H1 (cell line): ENCODE results near the gene PSMD12. TPM values are rescaled to one million over a fixed set of nuclear protein-coding genes. Genes with fewer than 3 reads are reported as not detected.

Source experiments
- CTCF ChIA-PET: fragments of 300-600 bp; sonication (Branson Sonifier 250); formaldehyde crosslinking; loops from one replicate; lab custom pipeline; 2021; ENCODE audit not compliant: partially characterized antibody; lab: Charles Lee
- POLR2A ChIA-PET: fragments of 300-600 bp; sonication (Branson Sonifier 250); formaldehyde crosslinking; loops from one replicate; lab custom pipeline; 2021; ENCODE audit warnings: inconsistent platforms; ENCODE audit not compliant: partially characterized antibody; lab: Charles Lee
- DNase-seq, 2 experiments: peaks; one replicate each; pipeline versions ENCODE4 v3.0.0 to v3.0.0-alpha.2; 2010 to 2022; ENCODE audit warnings: low spot score in 2 of 2, low read depth in 1 of 2, mixed read lengths in 1 of 2
- FAIRE-seq: peaks from 2 replicates; lab custom pipeline; 2011; peaks lifted over from hg19 to GRCh38; lab: Jason Lieb, UNC
- H2AFZ ChIP-seq: 2 replicates; pipeline ENCODE4 v1.8.1; 2012; ENCODE audit warnings: low read length, inconsistent platforms
- H2AK5ac ChIP-seq: 2 replicates; pipeline ENCODE4 v1.6.1; 2013; ENCODE audit warnings: low read depth, low read length
- H2BK120ac ChIP-seq: replicated peaks from 2 replicates; pipeline ENCODE3; 2013; ENCODE audit warnings: low read depth, low read length, inconsistent platforms
- H2BK12ac ChIP-seq: 2 replicates; pipeline ENCODE4 v1.6.1; 2013; ENCODE audit warnings: low read depth, low read length
- H2BK15ac ChIP-seq: 2 replicates; pipeline ENCODE4 v1.6.1; 2013; ENCODE audit warnings: low read length
- H2BK20ac ChIP-seq: 2 replicates; pipeline ENCODE4 v1.6.1; 2013; ENCODE audit warnings: low read length
- H2BK5ac ChIP-seq: 2 replicates; pipeline ENCODE4 v1.6.1; 2013; ENCODE audit warnings: low read depth, low read length
- H3K14ac ChIP-seq: 2 replicates; pipeline ENCODE4 v1.6.1; 2013; ENCODE audit warnings: inconsistent platforms; ENCODE audit not compliant: insufficient read length
- H3K18ac ChIP-seq: 2 replicates; pipeline ENCODE4 v1.6.1; 2013; ENCODE audit warnings: low read length; ENCODE audit errors: extremely low read depth
- H3K23ac ChIP-seq: 2 replicates; pipeline ENCODE4 v1.6.1; 2013; ENCODE audit warnings: inconsistent platforms; ENCODE audit not compliant: insufficient read length
- H3K23me2 ChIP-seq: 2 replicates; pipeline ENCODE4 v1.6.1; 2013; ENCODE audit warnings: low read depth, low read length
- H3K27ac ChIP-seq: 2 replicates; pipeline ENCODE4 v1.6.1; 2011; ENCODE audit warnings: low read depth, low read length, inconsistent platforms
- H3K27me3 ChIP-seq, 4 experiments: replicated peaks in 1 of 4; 1 replicate in 1 of 4; 2 replicates in 3 of 4; pipeline versions ENCODE4 v1.6.1 to v1.8.1; 2011 to 2013; ENCODE audit warnings: low read length in 3 of 4, mild to moderate bottlenecking in 3 of 4, inconsistent platforms in 2 of 4, mixed read lengths in 2 of 4, moderate library complexity in 1 of 4; ENCODE audit not compliant: control insufficient read depth in 3 of 4, insufficient read depth in 3 of 4; ENCODE audit errors: extremely low read depth in 1 of 4
- H3K36me3 ChIP-seq, 4 experiments: 2 replicates each; pipeline versions ENCODE4 v1.6.1 to v1.8.1; 2011 to 2013; ENCODE audit warnings: mild to moderate bottlenecking in 4 of 4, low read length in 3 of 4, moderate library complexity in 2 of 4, control low read depth in 1 of 4, inconsistent platforms in 1 of 4; ENCODE audit not compliant: insufficient read depth in 4 of 4, control insufficient read depth in 2 of 4
- H3K4ac ChIP-seq: replicated peaks from 2 replicates; pipeline ENCODE3; 2013; ENCODE audit warnings: low read length, low read depth, mixed read lengths, inconsistent platforms; ENCODE audit not compliant: insufficient read length
- H3K4me1 ChIP-seq, 4 experiments: replicated peaks in 1 of 4; 1 replicate in 1 of 4; 2 replicates in 3 of 4; pipeline versions ENCODE4 v1.6.1 to v1.8.1; 2011 to 2013; ENCODE audit warnings: low read length in 3 of 4, inconsistent platforms in 2 of 4, mixed read lengths in 1 of 4; ENCODE audit not compliant: insufficient read depth in 4 of 4, control insufficient read depth in 3 of 4
- H3K4me2 ChIP-seq, 2 experiments: 2 replicates each; pipeline versions ENCODE4 v1.6.1 to v1.8.1; 2011 to 2013; ENCODE audit warnings: low read depth in 2 of 2, low read length in 2 of 2, control low read depth in 1 of 2, inconsistent platforms in 1 of 2, mild to moderate bottlenecking in 1 of 2; ENCODE audit not compliant: insufficient read depth in 1 of 2
- H3K4me3 ChIP-seq, 4 experiments: fragments of 200-600, 300-600 bp in 1 of 4; sonication (generic), shearing (Covaris generic), sonication (Bioruptor Twin) in 1 of 4; 2 replicates each; pipeline versions ENCODE4 v1.5.1 to v1.8.1; 2011 to 2016; ENCODE audit warnings: low read length in 4 of 4, low read depth in 3 of 4, control low read depth in 2 of 4, inconsistent platforms in 2 of 4, mild to moderate bottlenecking in 2 of 4, mixed read lengths in 1 of 4, moderate library complexity in 1 of 4; ENCODE audit not compliant: insufficient read depth in 2 of 4; ENCODE audit errors: extremely low read depth in 1 of 4
- H3K56ac ChIP-seq: replicated peaks from 2 replicates; pipeline ENCODE3; 2013; ENCODE audit warnings: low read depth, mild to moderate bottlenecking, mixed read lengths, low read length, inconsistent platforms; ENCODE audit not compliant: insufficient read length
- H3K79me1 ChIP-seq: 2 replicates; pipeline ENCODE4 v1.6.1; 2013; ENCODE audit warnings: low read depth, low read length, control low read depth
- H3K79me2 ChIP-seq, 2 experiments: 2 replicates each; pipeline versions ENCODE4 v1.6.1 to v1.8.1; 2012 to 2013; ENCODE audit warnings: low read length in 2 of 2, mild to moderate bottlenecking in 2 of 2, inconsistent platforms in 1 of 2; ENCODE audit not compliant: insufficient read depth in 2 of 2, control insufficient read depth in 1 of 2
- H3K9ac ChIP-seq, 4 experiments: replicated peaks in 1 of 4; 1 replicate in 1 of 4; 2 replicates in 3 of 4; pipeline versions ENCODE4 v1.6.1 to v1.8.1; 2011 to 2013; ENCODE audit warnings: low read depth in 3 of 4, low read length in 3 of 4, control low read depth in 2 of 4, mild to moderate bottlenecking in 2 of 4, moderate library complexity in 2 of 4, inconsistent platforms in 1 of 4; ENCODE audit errors: extremely low read depth in 1 of 4
- H3K9me3 ChIP-seq, 2 experiments: 2 replicates each; pipeline versions ENCODE4 v1.6.1 to v1.8.1; 2012 to 2013; ENCODE audit warnings: mild to moderate bottlenecking in 2 of 2, moderate library complexity in 2 of 2, control low read depth in 1 of 2, inconsistent platforms in 1 of 2, low read depth in 1 of 2, low read length in 1 of 2, mixed read lengths in 1 of 2; ENCODE audit not compliant: insufficient read depth in 2 of 2
- H4K20me1 ChIP-seq, 2 experiments: replicated peaks in 1 of 2; 2 replicates each; pipeline versions ENCODE3 to v1.8.1; 2011 to 2013; ENCODE audit warnings: inconsistent platforms in 2 of 2, low read length in 2 of 2, mild to moderate bottlenecking in 1 of 2; ENCODE audit not compliant: insufficient read depth in 2 of 2, control insufficient read depth in 1 of 2
- H4K5ac ChIP-seq: 2 replicates; pipeline ENCODE4 v1.6.1; 2013; ENCODE audit warnings: low read length, low read depth, mixed read lengths, inconsistent platforms; ENCODE audit not compliant: insufficient read length
- H4K8ac ChIP-seq: 2 replicates; pipeline ENCODE4 v1.8.0; 2013; ENCODE audit warnings: mild to moderate bottlenecking, moderate library complexity, low read length, inconsistent platforms; ENCODE audit not compliant: insufficient read depth; ENCODE audit errors: extremely low read depth
- H4K91ac ChIP-seq: replicated peaks from 2 replicates; pipeline ENCODE3; 2013; ENCODE audit warnings: low read length, mixed read lengths, inconsistent platforms; ENCODE audit not compliant: insufficient read length
- ATF3 ChIP-seq: IDR thresholded peaks from 2 replicates; pipeline ENCODE4 v1.6.1; 2011; ENCODE audit warnings: low read depth, mild to moderate bottlenecking, low read length; ENCODE audit not compliant: insufficient read depth
- BACH1 ChIP-seq: IDR thresholded peaks from 2 replicates; pipeline ENCODE4 v1.6.1; 2012; ENCODE audit warnings: low read length, improper control_type of control experiment
- BCL11A ChIP-seq, 2 experiments: IDR thresholded peaks; one replicate each; pipeline ENCODE4 v1.6.1; 2011; ENCODE audit warnings: low read depth in 2 of 2, low read length in 2 of 2, mild to moderate bottlenecking in 2 of 2
- CHD2 ChIP-seq: IDR thresholded peaks from 2 replicates; pipeline ENCODE4 v1.6.1; 2012; ENCODE audit warnings: low read length, improper control_type of control experiment
- CREB1 ChIP-seq: IDR thresholded peaks from 2 replicates; pipeline ENCODE4 v1.6.1; 2012; ENCODE audit warnings: inconsistent platforms
- JUND ChIP-seq: IDR thresholded peaks from 2 replicates; pipeline ENCODE4 v1.6.1; 2011; ENCODE audit warnings: mild to moderate bottlenecking, improper control_type of control experiment, low read length
- MAFK ChIP-seq: IDR thresholded peaks from 2 replicates; pipeline ENCODE4 v1.6.1; 2012; ENCODE audit warnings: low read depth, mild to moderate bottlenecking, improper control_type of control experiment, low read length
- MAX ChIP-seq: IDR thresholded peaks from 2 replicates; pipeline ENCODE4 v1.6.1; 2012; ENCODE audit warnings: inconsistent platforms
- NRF1 ChIP-seq: IDR thresholded peaks from 2 replicates; pipeline ENCODE4 v1.6.1; 2011; ENCODE audit warnings: mild to moderate bottlenecking, low read depth, low read length, improper control_type of control experiment
- POU5F1 ChIP-seq: IDR thresholded peaks from 2 replicates; pipeline ENCODE4 v1.6.1; 2011; ENCODE audit warnings: low read depth, mild to moderate bottlenecking, low read length, moderate library complexity
- SIRT6 ChIP-seq: IDR thresholded peaks from one replicate; pipeline ENCODE4 v1.7.1; 2012; ENCODE audit warnings: low read length, inconsistent platforms
- SIX5 ChIP-seq: IDR thresholded peaks from 2 replicates; pipeline ENCODE4 v1.6.1; 2011; ENCODE audit warnings: mild to moderate bottlenecking, low read depth, low read length
- SP2 ChIP-seq: IDR thresholded peaks from 2 replicates; pipeline ENCODE4 v1.6.1; 2012; ENCODE audit warnings: mild to moderate bottlenecking, low read length, inconsistent platforms
- TCF12 ChIP-seq: IDR thresholded peaks from 2 replicates; pipeline ENCODE4 v1.6.1; 2011; ENCODE audit warnings: low read depth, mild to moderate bottlenecking, low read length
- WGBS, 2 experiments: shearing (Covaris generic) in 1 of 2; methylation state at CpG; one replicate each; pipeline versions ENCODE4 v1.1.6 to v1.1.7; 2013 to 2015; ENCODE audit warnings: low lambda C conversion rate in 2 of 2, mixed read lengths in 2 of 2, inconsistent platforms in 1 of 2, low coverage in 1 of 2, missing lambda C conversion rate in 1 of 2; ENCODE audit not compliant: insufficient replicate concordance in 2 of 2, insufficient coverage in 1 of 2, insufficient read length in 1 of 2; ENCODE audit errors: extremely low coverage in 1 of 2, missing lambda C conversion rate in 1 of 2; 5-methylcytosine and 5-hydroxymethylcytosine counted together
- polyA plus RNA-seq, 7 experiments: library from polyadenylated mRNA; depleted of rRNA in 3 of 7; stranded (reverse) in 5 of 7; unstranded in 2 of 7; fragments of >200 nt in 5 of 7; fragments of 200-250 nt in 2 of 7; gene quantifications; 1 replicate in 5 of 7; 2 replicates in 1 of 7; 4 replicates in 1 of 7; pipeline versions ENCODE4 v1.2.1 to v1.2.3, GENCODE V29; 2011 to 2013; ENCODE audit warnings: missing spikeins in 2 of 7, mixed read lengths in 2 of 7
- total RNA-seq: library from RNA; stranded (reverse); fragmentation: NEBNext Ultra II Directional; extraction: Animal tissue kit (Norgen Biotek cat#: 25700); gene quantifications from 2 replicates; pipeline ENCODE4 v1.2.1, GENCODE V29; 2021

The PSMD12 gene
- total and polyA plus RNA-seq, 2 of the 8 experiments (the other 6 are each of a cell fraction or from before 2014, with no cell fraction given), result 14.0 to 82.4 TPM

- Histone ChIP-seq H3K9me3 (no peaks in the 10 kb centered on the region), H2BK20ac (no peak overlapping the region), H4K5ac (no peak overlapping the region), H3K23ac (no peak overlapping the region), H3K27ac (no peak overlapping the region), H3K27me3 (no peaks in the 10 kb centered on the region), H2BK15ac (no peak overlapping the region), H4K20me1 (peaks cover 0 to 1% of the 10 kb centered on the region in 2 experiments), H3K9ac (no peak overlapping the region), H4K91ac (no peak overlapping the region), H3K36me3 (peaks cover 15 to 82% (median 35%) of the 10 kb centered on the region in 4 experiments), H4K8ac (no peak overlapping the region), H2AK5ac (no peak overlapping the region), H3K4me2 (no peak overlapping the region)
- DNase-seq (no peak), FAIRE-seq (no peak)
- TF ChIP-seq JUND, result no peak
- no peak for TF ChIP-seq CHD2
- TF ChIP-seq TCF12, result no peak
- TF ChIP-seq POU5F1, result no peak
- TF ChIP-seq CREB1, result no peak
- TF ChIP-seq NRF1, result no peak
- TF ChIP-seq ATF3, result no peak
- TF ChIP-seq BACH1, result no peak
- no peak for TF ChIP-seq SIRT6
- TF ChIP-seq SP2, result no peak
- TF ChIP-seq MAFK, result no peak
- TF ChIP-seq BCL11A (IDR thresholded peaks at IDR 0.05; ENCODE audit: low read depth in 2 of 2, low read length in 2 of 2), result no peak
- no peak for TF ChIP-seq SIX5
- TF ChIP-seq MAX, result no peak
- TF ChIP-seq, all 59 proteins: peak for 0
- Histone ChIP-seq H3K4ac (no peak overlapping the region), H3K4me3 (no peak overlapping the region), H3K56ac (no peak overlapping the region), H3K79me2 (peaks cover 0 to 18% of the 10 kb centered on the region in 2 experiments; a peak in 2 of 4 replicates), H3K23me2 (no peaks in the 10 kb centered on the region), H3K4me1 (peaks cover 0 to 7% (median 3%) of the 10 kb centered on the region in 4 experiments; a peak in 1 of 7 replicates), H2BK120ac (no peak overlapping the region), H2BK12ac (no peak overlapping the region), H2AFZ (no peak overlapping the region), H3K14ac (no peak overlapping the region), H3K18ac (no peak overlapping the region), H3K79me1 (peaks cover 6% of the 10 kb centered on the region), H2BK5ac (no peak overlapping the region)
- POLR2A ChIA-PET, result interaction anchor here (1.3 to 2.4 kb wide), 6 partner anchors 11 to 31 kb away, joined by 3 to 17 read pairs (median 4); partner anchors contain the start of gene PSMD12
- WGBS, 2 experiments, result 83% methylated on average over 10 of the region's 10 CpGs; no CpG with 5 or more reads in 1 of the 2 experiments
- CTCF ChIA-PET, result interaction anchor here (0.7 to 1.6 kb wide), 5 partner anchors 11 to 437 kb away, joined by 3 to 5 read pairs (median 3); no protein-coding TSS in a partner anchor
These were observed 13.2 kb downstream of the PSMD12 start for GRCh38 chr17:67353161-67353560.
